Measurements from ENCODE around the gene CNTNAP2.

DNA sequence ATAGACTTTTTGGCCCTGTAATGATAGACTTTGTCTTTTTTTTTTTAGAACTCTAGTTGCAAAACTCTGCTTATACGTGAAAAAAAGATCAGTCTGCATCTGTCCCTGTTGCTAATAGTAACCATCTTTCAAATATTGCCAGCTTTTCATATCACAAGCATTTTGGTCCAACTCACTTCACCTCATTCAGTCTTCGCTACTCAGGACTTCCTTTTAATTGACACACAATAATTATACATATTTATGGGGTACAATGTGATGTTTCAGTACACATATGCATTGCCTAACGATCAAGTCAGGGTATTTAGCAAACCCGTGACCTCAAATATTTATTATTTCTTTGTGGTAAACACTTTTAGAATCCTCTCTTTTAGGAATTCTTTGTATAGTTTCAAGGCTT lies 1606.9 kb downstream of the CNTNAP2 start:
- TF ChIP-seq GATA3 (IDR thresholded peaks at IDR 0.05; ENCODE audit: low read depth, low read length): no peak
- TF ChIP-seq GATA2 (IDR thresholded peaks at IDR 0.05; ENCODE audit: low read depth, low read length): no peak
